Measurements from ENCODE around the gene ADGRD1. TPM values are rescaled to one million over a fixed set of nuclear protein-coding genes. Genes with fewer than 3 reads are reported as not detected.

Gene ADGRD1
- total and polyA plus RNA-seq, 7 donors = 0.46 to 22.5 (median 7.2) TPM

- TF ChIP-seq POLR2AphosphoS5 (IDR thresholded peaks at IDR 0.05) (no peak), POLR2A (IDR thresholded peaks at IDR 0.05) (no peak), CTCF (IDR thresholded peaks at IDR 0.05) (no peak), EP300 (IDR thresholded peaks at IDR 0.05) (no peak)
- H3K36me3 ChIP-seq = no peaks in the 10 kb centered on the region
- peaks cover 0 to 55% (median 35%) of the 10 kb centered on the region in 4 donors for H3K4me1 ChIP-seq
- H3K9me3 ChIP-seq = no peaks in the 10 kb centered on the region
- no peak overlapping the region for H3K4me3 ChIP-seq
- no peaks in the 10 kb centered on the region for H3K27me3 ChIP-seq
- intact Hi-C loops (cut with DNase I) = no loop called here
- peak overlapping the region in 1 of 4 donors; percentile 78 for H3K27ac ChIP-seq
- WGBS, 2 donors = 83 to 87% methylated on average over 26 of the region's 26 CpGs
- DNase-seq = no peak
These were observed 4.9 kb downstream of the ADGRD1 start for GRCh38 chr12:130958557-130959140.

- Histone ChIP-seq H3K4me1 (peaks cover 0 to 49% (median 26%) of the 10 kb centered on the region in 4 donors), H3K36me3 (no peaks in the 10 kb centered on the region), H3K27ac (peak overlapping the region in 2 of 4 donors; percentile 4 to 78), H3K4me3 (no peak overlapping the region), H3K9me3 (no peaks in the 10 kb centered on the region), H3K27me3 (no peaks in the 10 kb centered on the region)
- intact Hi-C loops (cut with DNase I) = no loop called here
- TF ChIP-seq POLR2A (IDR thresholded peaks at IDR 0.05) (no peak), EP300 (IDR thresholded peaks at IDR 0.05) (no peak), POLR2AphosphoS5 (IDR thresholded peaks at IDR 0.05) (no peak), CTCF (IDR thresholded peaks at IDR 0.05) (no peak)
- WGBS, 2 donors = 83% methylated on average over 8 of the region's 8 CpGs
- DNase-seq = no peak
These were observed 5.9 kb downstream of the ADGRD1 start for GRCh38 chr12:130959632-130960031.

- Histone ChIP-seq H3K27ac (peak overlapping the region in 2 of 4 donors; percentile 4 to 78), H3K36me3 (no peaks in the 10 kb centered on the region), H3K9me3 (no peaks in the 10 kb centered on the region), H3K4me1 (peaks cover 0 to 45% (median 24%) of the 10 kb centered on the region in 4 donors), H3K4me3 (no peak overlapping the region), H3K27me3 (no peaks in the 10 kb centered on the region)
- intact Hi-C loops (cut with DNase I) = no loop called here
- TF ChIP-seq CTCF (IDR thresholded peaks at IDR 0.05) (no peak), EP300 (IDR thresholded peaks at IDR 0.05) (no peak), POLR2AphosphoS5 (IDR thresholded peaks at IDR 0.05) (no peak), POLR2A (IDR thresholded peaks at IDR 0.05) (no peak)
- no peak for DNase-seq
- WGBS, 2 donors = 77 to 86% methylated on average over 3 of the region's 3 CpGs
These were observed 6.4 kb downstream of the ADGRD1 start for GRCh38 chr12:130960058-130960457.

DNA sequence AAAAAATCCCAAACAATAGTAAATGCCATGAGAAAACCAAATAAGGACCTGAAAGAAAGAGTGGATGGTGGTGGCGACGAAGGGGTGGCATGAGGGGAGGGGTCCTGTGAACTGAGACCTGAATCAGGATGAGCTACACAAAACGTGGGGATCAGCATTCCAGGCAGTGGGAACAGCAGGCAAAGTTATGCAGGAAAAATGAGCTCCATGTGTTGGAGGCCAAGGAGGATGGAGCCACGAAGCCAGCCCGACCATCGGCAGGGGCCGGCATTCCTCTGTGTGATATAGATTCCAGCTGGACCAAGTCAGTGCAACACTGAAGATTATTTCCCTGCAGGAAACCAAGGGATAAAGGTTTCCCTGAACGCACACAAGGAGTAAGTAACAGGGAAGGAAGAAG, 7.1 kb downstream of the ADGRD1 start:
- H3K4me1 ChIP-seq = peaks cover 0 to 44% (median 18%) of the 10 kb centered on the region in 4 donors
- no peak for DNase-seq
- no peaks in the 10 kb centered on the region for H3K9me3 ChIP-seq
- no peaks in the 10 kb centered on the region for H3K36me3 ChIP-seq
- no peak overlapping the region for H3K4me3 ChIP-seq
- TF ChIP-seq EP300 (IDR thresholded peaks at IDR 0.05) = no peak
- no peak for TF ChIP-seq POLR2A (IDR thresholded peaks at IDR 0.05)
- intact Hi-C loops (cut with DNase I) = no loop called here
- peak overlapping the region; percentile 63 to 78 (median 74) for H3K27ac ChIP-seq
- WGBS, 2 donors = 82 to 89% methylated on average over 8 of the region's 8 CpGs
- no peaks in the 10 kb centered on the region for H3K27me3 ChIP-seq

- peaks cover 0 to 37% (median 18%) of the 10 kb centered on the region in 4 donors for H3K4me1 ChIP-seq
- WGBS, 2 donors = 82 to 86% methylated on average over 9 of the region's 9 CpGs
- H3K4me3 ChIP-seq = no peak overlapping the region
- DNase-seq = peak; percentile 91
- no peaks in the 10 kb centered on the region for H3K9me3 ChIP-seq
- no peaks in the 10 kb centered on the region for H3K27me3 ChIP-seq
- intact Hi-C loops (cut with DNase I) = loop anchor here (2.0 kb wide), 2 partner anchors 47 to 67 kb away; no protein-coding TSS in a partner anchor
- peaks cover 0 to 2% (median 0%) of the 10 kb centered on the region in 4 donors for H3K36me3 ChIP-seq
- peak overlapping the region; percentile 63 to 78 (median 74) for H3K27ac ChIP-seq
- peak; percentile 72 to 85 (median 74) for TF ChIP-seq POLR2AphosphoS5 (IDR thresholded peaks at IDR 0.05)
- TF ChIP-seq CTCF (IDR thresholded peaks at IDR 0.05) = no peak
- TF ChIP-seq EP300 (IDR thresholded peaks at IDR 0.05) = peak in 3 of 4 donors; percentile 53 to 83 (median 73)
- TF ChIP-seq POLR2A (IDR thresholded peaks at IDR 0.05) = no peak
These were observed 8.3 kb downstream of the ADGRD1 start for GRCh38 chr12:130961921-130962451.
